Fibroblast of pulmonary artery (primary cell): Measurements from ENCODE around the gene AFM.

Source experiments
- DNase-seq: peaks from one replicate; pipeline ENCODE4 v3.0.0-alpha.2; 2010; ENCODE audit warnings: low read depth
- H3K4me3 ChIP-seq: replicated peaks from 2 replicates; pipeline ENCODE4 v1.5.1; 2011; ENCODE audit warnings: low read depth, mild to moderate bottlenecking, control low read depth, low read length, moderate library complexity
- CTCF ChIP-seq: IDR thresholded peaks from 2 replicates; pipeline ENCODE4 v1.5.1; 2011; ENCODE audit warnings: mild to moderate bottlenecking, control low read depth, low read length, inconsistent platforms; ENCODE audit errors: missing control alignments

AFM gene

GRCh38 chr4:73436674-73437557 is 44.6 kb upstream of the AFM start:
- DNase-seq: no peak
- no peak for TF ChIP-seq CTCF
- no peak overlapping the region for H3K4me3 ChIP-seq

DNA sequence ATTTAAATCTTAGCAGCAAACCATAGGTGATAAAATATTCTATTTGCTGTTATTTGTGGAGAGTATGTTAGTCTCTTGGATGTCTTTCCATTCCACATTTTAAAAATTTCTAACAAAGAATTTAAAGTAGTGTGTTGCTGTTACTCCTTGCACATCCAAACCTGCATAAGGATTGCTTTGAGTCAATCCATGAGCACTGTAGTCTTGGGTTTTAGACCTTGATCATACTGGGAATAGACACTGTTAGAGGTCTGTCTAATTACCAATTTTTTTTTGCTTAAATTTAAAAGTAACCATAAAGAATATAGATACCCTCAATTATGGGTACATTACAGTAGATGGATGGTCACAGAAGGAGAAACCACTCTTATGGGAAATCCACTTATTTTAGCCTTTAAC is 44.0 kb upstream of the AFM start:
- DNase-seq: no peak
- no peak for TF ChIP-seq CTCF
- H3K4me3 ChIP-seq: no peak overlapping the region

DNA sequence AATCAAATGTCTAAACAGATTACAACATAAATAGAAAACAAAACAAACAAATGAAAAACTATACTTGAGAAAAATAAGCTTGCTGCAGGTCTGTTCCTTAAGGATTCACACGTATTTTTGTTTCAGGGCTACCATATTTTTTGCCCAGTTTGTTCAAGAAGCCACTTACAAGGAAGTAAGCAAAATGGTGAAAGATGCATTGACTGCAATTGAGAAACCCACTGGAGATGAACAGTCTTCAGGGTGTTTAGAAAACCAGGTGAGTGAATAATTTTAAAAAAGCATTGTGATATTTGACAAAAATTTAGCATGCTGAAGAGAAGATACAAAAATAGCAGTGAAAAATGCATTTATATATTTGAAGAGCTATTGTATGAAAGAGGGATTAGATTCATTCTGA is 43.5 kb upstream of the AFM start:
- no peak for TF ChIP-seq CTCF
- no peak overlapping the region for H3K4me3 ChIP-seq
- DNase-seq: no peak

DNA sequence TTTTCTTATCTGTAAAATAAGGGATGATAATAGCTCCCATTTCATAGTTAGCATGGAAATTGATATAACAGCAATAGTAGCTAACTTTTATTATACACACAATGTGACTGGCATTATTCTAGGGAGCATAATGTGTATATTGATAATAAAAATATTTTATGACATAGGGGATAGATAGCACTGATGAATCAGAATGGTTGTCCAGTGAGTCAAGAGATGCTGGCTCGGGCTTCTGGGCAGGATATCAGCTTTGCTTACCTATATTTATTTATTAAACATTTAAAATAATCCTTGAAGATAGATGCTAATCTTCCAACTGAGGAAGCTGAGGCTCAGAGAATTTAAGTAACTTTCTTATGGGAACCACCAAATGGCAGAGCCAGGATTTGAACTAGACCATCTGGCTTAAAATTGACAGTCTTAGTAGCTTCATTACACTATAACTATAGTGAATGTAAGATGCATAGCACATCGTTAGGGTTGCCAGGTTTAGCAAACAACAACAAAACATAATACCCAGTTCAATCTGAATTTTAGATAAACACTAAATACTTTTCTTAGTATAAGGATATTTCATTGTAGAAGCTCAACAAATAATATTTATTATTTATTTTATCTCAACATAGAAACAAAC is 42.8 kb upstream of the AFM start:
- TF ChIP-seq CTCF: no peak
- no peak for DNase-seq
- no peak overlapping the region for H3K4me3 ChIP-seq

- DNase-seq: no peak
- TF ChIP-seq CTCF: no peak
- H3K4me3 ChIP-seq: no peak overlapping the region
Observed at GRCh38 chr4:73439445-73439844, 42.1 kb upstream of the AFM start.

GRCh38 chr4:73439991-73440390 is 41.6 kb upstream of the AFM start:
- no peak for TF ChIP-seq CTCF
- H3K4me3 ChIP-seq: no peak overlapping the region
- no peak for DNase-seq

- no peak for DNase-seq
- TF ChIP-seq CTCF: no peak
- no peak overlapping the region for H3K4me3 ChIP-seq
Observed at GRCh38 chr4:73440653-73441052, 40.9 kb upstream of the AFM start.
